GM21529 (cell line): Measurements from ENCODE around the gene TBP.
"Not testable (repeated sequence)": the region's sequence is repeated elsewhere in the genome, so short reads cannot be mapped to it uniquely, and the experiment has no call there.

Experiments
- ATAC-seq: cut with Tn5 transposase; IDR thresholded peaks from one replicate; pipeline ENCODE4 v1.9.1; 2021; ENCODE audit not compliant: unreplicated experiment

The TBP gene

GRCh38 chr6:170597278-170597677 is 43.1 kb downstream of the TBP start:
- no peak for ATAC-seq

- ATAC-seq, result no peak
Observed at GRCh38 chr6:170605574-170606259, 51.5 kb downstream of the TBP start.

GRCh38 chr6:170609225-170609624 is 55.1 kb downstream of the TBP start:
- not testable (repeated sequence) for ATAC-seq

GRCh38 chr6:170612256-170612804 is 58.2 kb downstream of the TBP start:
- peak; percentile 86 for ATAC-seq

- not testable (repeated sequence) for ATAC-seq
Observed at GRCh38 chr6:170616020-170616554, 61.9 kb downstream of the TBP start.
